HepG2 (cell line): ENCODE measurements around the gene CDYL2.

Experiments
- BCL3 ChIP-seq: sonication (generic); formaldehyde crosslinking; IDR thresholded peaks from 2 replicates; pipeline ENCODE4 v1.5.1; 2020; ENCODE audit warnings: mild to moderate bottlenecking, missing genetic modification reagents, moderate library complexity
- EP300 ChIP-seq, 3 experiments: sonication (generic) in 1 of 3; formaldehyde crosslinking in 1 of 3; IDR thresholded peaks; 2 replicates each; pipeline versions ENCODE4 v1.5.1 to v1.6.1; 2011 to 2020; ENCODE audit warnings: low read depth in 2 of 3, low read length in 2 of 3, borderline replicate concordance in 1 of 3, improper control_type of control experiment in 1 of 3, mild to moderate bottlenecking in 1 of 3, missing genetic modification reagents in 1 of 3, moderate library complexity in 1 of 3
- SIN3B ChIP-seq: fragments of 150-350 bp; IDR thresholded peaks from 2 replicates; pipeline ENCODE4 v1.6.1; 2014; ENCODE audit warnings: low read length
- TF ChIP-seq, protein P1 (sequence below): sonication (generic); formaldehyde crosslinking; IDR thresholded peaks from 2 replicates; pipeline ENCODE4 v1.5.0; 2020; ENCODE audit warnings: mild to moderate bottlenecking, missing genetic modification reagents, moderate library complexity

GRCh38 chr16:80670170-80670865, 134.1 kb downstream of the CDYL2 start:
- TF ChIP-seq SIN3B (no peak), EP300 (IDR thresholded peaks at IDR 0.05; ENCODE audit: low read depth in 2 of 2, low read length in 2 of 2) (no peak), EP300 (CRISPR knock-in tag; IDR thresholded peaks at IDR 0.05; ENCODE audit: borderline replicate concordance) (no peak), BCL3 (CRISPR knock-in tag) (no peak)
- TF ChIP-seq, protein P1, sequence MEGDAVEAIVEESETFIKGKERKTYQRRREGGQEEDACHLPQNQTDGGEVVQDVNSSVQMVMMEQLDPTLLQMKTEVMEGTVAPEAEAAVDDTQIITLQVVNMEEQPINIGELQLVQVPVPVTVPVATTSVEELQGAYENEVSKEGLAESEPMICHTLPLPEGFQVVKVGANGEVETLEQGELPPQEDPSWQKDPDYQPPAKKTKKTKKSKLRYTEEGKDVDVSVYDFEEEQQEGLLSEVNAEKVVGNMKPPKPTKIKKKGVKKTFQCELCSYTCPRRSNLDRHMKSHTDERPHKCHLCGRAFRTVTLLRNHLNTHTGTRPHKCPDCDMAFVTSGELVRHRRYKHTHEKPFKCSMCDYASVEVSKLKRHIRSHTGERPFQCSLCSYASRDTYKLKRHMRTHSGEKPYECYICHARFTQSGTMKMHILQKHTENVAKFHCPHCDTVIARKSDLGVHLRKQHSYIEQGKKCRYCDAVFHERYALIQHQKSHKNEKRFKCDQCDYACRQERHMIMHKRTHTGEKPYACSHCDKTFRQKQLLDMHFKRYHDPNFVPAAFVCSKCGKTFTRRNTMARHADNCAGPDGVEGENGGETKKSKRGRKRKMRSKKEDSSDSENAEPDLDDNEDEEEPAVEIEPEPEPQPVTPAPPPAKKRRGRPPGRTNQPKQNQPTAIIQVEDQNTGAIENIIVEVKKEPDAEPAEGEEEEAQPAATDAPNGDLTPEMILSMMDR (CRISPR knock-in tag), result no peak
